GM13976 (cell line): ENCODE data around the gene RO60.

Experiments
- DNase-seq: peaks from one replicate; pipeline ENCODE4 v3.0.0; 2012; ENCODE audit warnings: low spot score
- CTCF ChIP-seq: IDR thresholded peaks from 2 replicates; pipeline ENCODE4 v1.5.1; 2012; ENCODE audit warnings: borderline replicate concordance, mild to moderate bottlenecking; ENCODE audit not compliant: insufficient read depth; ENCODE audit errors: extremely low read depth, missing control alignments, control extremely low read depth
- in situ Hi-C: fragments of 300-500 bp; cut with MboI; formaldehyde crosslinking; loops from one replicate; pipeline ENCODE4 v1.12.0; 2022; ENCODE audit warnings: low sequenced_read_pairs, mixed read lengths, inconsistent platforms; ENCODE audit not compliant: unreplicated experiment

RO60 gene

DNA sequence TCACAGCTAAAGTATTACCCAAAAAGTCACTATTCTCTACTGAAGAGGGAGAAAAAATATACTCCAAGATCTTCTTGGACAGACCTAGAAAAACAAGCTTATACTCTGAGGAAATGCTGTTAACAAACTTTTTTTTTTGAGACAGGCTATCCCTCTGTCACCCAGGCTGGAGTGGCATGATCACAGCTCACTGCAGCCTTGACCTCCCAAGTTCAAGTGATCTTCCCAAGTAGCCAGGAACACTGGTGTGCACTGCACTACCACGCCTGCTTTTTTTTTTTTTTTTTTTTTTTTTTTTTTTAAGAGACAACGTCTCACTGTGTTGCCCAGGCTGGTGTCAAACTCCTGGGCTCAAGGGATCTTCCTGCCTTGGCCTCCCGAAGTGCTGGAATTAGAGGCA is 28.5 kb downstream of the RO60 start:
- no peak for TF ChIP-seq CTCF
- no peak for DNase-seq
- in situ Hi-C loops: no loop called here

- TF ChIP-seq CTCF: no peak
- no peak for DNase-seq
- in situ Hi-C loops: no loop called here
Measured at GRCh38 chr1:193090865-193091264, 31.5 kb downstream of the RO60 start.

- no peak for DNase-seq
- in situ Hi-C loops: no loop called here
- no peak for TF ChIP-seq CTCF
Measured at GRCh38 chr1:193094112-193094511, 34.7 kb downstream of the RO60 start.

DNA sequence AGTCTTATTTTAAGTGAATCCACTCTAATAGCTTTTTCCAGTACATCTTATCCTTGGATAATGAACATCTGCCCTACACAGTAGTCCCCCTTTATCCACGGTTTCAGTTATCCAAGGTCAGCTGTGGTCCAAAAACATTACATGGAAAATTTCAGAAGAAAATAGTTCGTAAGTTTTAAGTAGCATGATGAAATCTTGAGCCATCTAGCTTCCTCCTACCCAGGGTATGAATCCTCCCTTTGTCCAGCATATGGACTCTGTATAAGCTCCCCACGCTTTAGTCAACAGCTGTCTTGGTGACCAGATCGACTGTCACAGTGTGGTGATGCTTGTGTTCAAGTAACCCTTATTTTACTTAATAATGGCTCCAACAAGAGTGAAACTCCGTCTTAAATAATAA is 43.2 kb downstream of the RO60 start:
- no peak for DNase-seq
- no peak for TF ChIP-seq CTCF
- in situ Hi-C loops: loop anchor here (25.0 kb wide), 1 partner anchor 290 kb away; the partner anchor contains the start of gene RGS2

GRCh38 chr1:193103759-193104501 is 44.5 kb downstream of the RO60 start:
- peak; percentile 36 for DNase-seq
- in situ Hi-C loops: loop anchor here (25.0 kb wide), 1 partner anchor 292 kb away; the partner anchor contains the start of gene RGS2
- no peak for TF ChIP-seq CTCF

GRCh38 chr1:193104502-193104906 is 45.1 kb downstream of the RO60 start:
- peak; percentile 53 for DNase-seq
- in situ Hi-C loops: loop anchor here (25.0 kb wide), 1 partner anchor 292 kb away; the partner anchor contains the start of gene RGS2

More at GRCh38 chr1:193104502-193104906, 45.1 kb downstream of the RO60 start:
- TF ChIP-seq CTCF: no peak
